Neural cell (in vitro differentiated cells): ENCODE results near the gene HOXA4. TPM values are rescaled to one million over a fixed set of nuclear protein-coding genes. Genes with fewer than 3 reads are reported as not detected.

Experiments
- polyA plus RNA-seq: library from polyadenylated mRNA; depleted of rRNA; stranded (reverse); fragments of >200 nt; gene quantifications from 2 replicates; pipeline ENCODE4 v1.2.3, GENCODE V29; 2014
- small RNA-seq, 3 experiments: library from RNA; depleted of rRNA; stranded (forward); fragments of <200 nt; gene quantifications; one replicate each; pipeline ENCODE3, GENCODE V24; 2012

The HOXA4 gene
- polyA plus RNA-seq, 1 donor from 2014 or later = not detected

Small RNAs within 50 kb of the gene (small RNA-seq; reads per million reads assigned to genes)
- gene AC004080.5 (0 reads per million in 3 experiments), gene RF01977 (0 reads per million in 3 experiments)

Other genes starting within 250 kb of the HOXA4 start
- not detected in 2 replicates for gene HOXA1, start 34.8 kb downstream of the HOXA4 start, polyA plus RNA-seq
- not detected in 2 replicates for gene HOXA2, start 28.1 kb downstream of the HOXA4 start, polyA plus RNA-seq
- not detected in 2 replicates for gene HOXA5, start 12.9 kb upstream of the HOXA4 start, polyA plus RNA-seq
- gene HOXA6, start 17.0 kb upstream of the HOXA4 start, polyA plus RNA-seq = not detected in 2 replicates
- not detected in 2 replicates for gene HOXA3, start 21.8 kb upstream of the HOXA4 start, polyA plus RNA-seq
- not detected in 2 replicates for gene HOXA7, start 25.9 kb upstream of the HOXA4 start, polyA plus RNA-seq
- gene HOXA9, start 34.8 kb upstream of the HOXA4 start, polyA plus RNA-seq = not detected in 2 replicates
- not detected in 2 replicates for gene HOXA10, start 43.6 kb upstream of the HOXA4 start, polyA plus RNA-seq
- gene HOXA11, start 54.5 kb upstream of the HOXA4 start, polyA plus RNA-seq = not detected in 2 replicates
- not detected in 2 replicates for gene HOXA13, start 69.3 kb upstream of the HOXA4 start, polyA plus RNA-seq
- not detected in 2 replicates for gene EVX1, start 112.0 kb upstream of the HOXA4 start, polyA plus RNA-seq